Measurements from ENCODE around the gene POC1A. TPM values are rescaled to one million over a fixed set of nuclear protein-coding genes. Genes with fewer than 3 reads are reported as not detected.
"Not testable (repeated sequence)": the region's sequence is repeated elsewhere in the genome, so short reads cannot be mapped to it uniquely, and the experiment has no call there.

The POC1A gene
- total RNA-seq, 2 experiments from 2014 or later, result 0.22 to 0.39 TPM

GRCh38 chr3:52172262-52172757, 18.1 kb upstream of the POC1A start:
- Histone ChIP-seq H3K9me3 (ENCODE audit: control insufficient read depth in 1 of 2, insufficient read depth in 1 of 2, low read length in 2 of 2) (no peaks in the 10 kb centered on the region), H3K4me1 (ENCODE audit: insufficient read depth, low read length) (no peaks in the 10 kb centered on the region), H3K27ac (ENCODE audit: low read depth in 1 of 2, low read length in 2 of 2) (no peak overlapping the region), H3K4me3 (ENCODE audit: low read length) (no peak overlapping the region), H3K36me3 (ENCODE audit: insufficient read depth, low read length) (no peaks in the 10 kb centered on the region), H3K27me3 (ENCODE audit: control insufficient read depth in 1 of 2, insufficient read depth in 2 of 2, low read length in 2 of 2) (no peaks in the 10 kb centered on the region)
- no peak overlapping the region for H3K27ac Mint-ChIP-seq
- no peak for TF ChIP-seq CTCF (IDR thresholded peaks at IDR 0.05)
- H3K4me3 Mint-ChIP-seq, result no peak overlapping the region
- DNase-seq, result no peak
- intact Hi-C loops (cut with DNase I, micrococcal nuclease), result no loop called here
- H3K9me3 Mint-ChIP-seq, result no peaks in the 10 kb centered on the region
- no peaks in the 10 kb centered on the region for H3K4me1 Mint-ChIP-seq (ENCODE audit: low read depth)
- ChIA-PET POLR2A (no interaction called here), CTCF (no interaction called here)
- H3K27me3 Mint-ChIP-seq, result no peaks in the 10 kb centered on the region
- H3K36me3 Mint-ChIP-seq (ENCODE audit: low read depth), result no peaks in the 10 kb centered on the region
- ATAC-seq (ENCODE audit: poor library complexity), result no peak

- DNase-seq, result no peak
Measured at GRCh38 chr3:52171514-52172261, 17.5 kb upstream of the POC1A start.

GRCh38 chr3:52170217-52170616, 16.0 kb upstream of the POC1A start:
- H3K9me3 ChIP-seq (ENCODE audit: control insufficient read depth in 1 of 2, insufficient read depth in 1 of 2, low read length in 2 of 2); H3K36me3 Mint-ChIP-seq (ENCODE audit: low read depth); H3K27ac Mint-ChIP-seq; H3K4me3 Mint-ChIP-seq; H3K4me1 Mint-ChIP-seq (ENCODE audit: low read depth); intact Hi-C loops (cut with DNase I, micrococcal nuclease); CTCF ChIA-PET; H3K36me3 ChIP-seq (ENCODE audit: insufficient read depth, low read length); ATAC-seq (ENCODE audit: poor library complexity); H3K27me3 Mint-ChIP-seq; H3K9me3 Mint-ChIP-seq; H3K4me1 ChIP-seq (ENCODE audit: insufficient read depth, low read length); DNase-seq; POLR2A ChIA-PET; H3K27ac ChIP-seq (ENCODE audit: low read depth in 1 of 2, low read length in 2 of 2); H3K27me3 ChIP-seq (ENCODE audit: control insufficient read depth in 1 of 2, insufficient read depth in 2 of 2, low read length in 2 of 2); H3K4me3 ChIP-seq (ENCODE audit: low read length): not testable (repeated sequence)

More at GRCh38 chr3:52171514-52172261, 17.5 kb upstream of the POC1A start:
- no peaks in the 10 kb centered on the region for H3K36me3 ChIP-seq (ENCODE audit: insufficient read depth, low read length)
- Mint-ChIP-seq H3K4me3 (no peak overlapping the region), H3K27me3 (no peaks in the 10 kb centered on the region), H3K4me1 (ENCODE audit: low read depth) (no peaks in the 10 kb centered on the region), H3K27ac (no peak overlapping the region), H3K36me3 (ENCODE audit: low read depth) (no peaks in the 10 kb centered on the region), H3K9me3 (no peaks in the 10 kb centered on the region)
- H3K4me3 ChIP-seq (ENCODE audit: low read length), result no peak overlapping the region
- H3K9me3 ChIP-seq (ENCODE audit: control insufficient read depth in 1 of 2, insufficient read depth in 1 of 2, low read length in 2 of 2), result no peaks in the 10 kb centered on the region
- intact Hi-C loops (cut with DNase I, micrococcal nuclease), result no loop called here
- H3K4me1 ChIP-seq (ENCODE audit: insufficient read depth, low read length), result no peaks in the 10 kb centered on the region
- no peaks in the 10 kb centered on the region for H3K27me3 ChIP-seq (ENCODE audit: control insufficient read depth in 1 of 2, insufficient read depth in 2 of 2, low read length in 2 of 2)
- H3K27ac ChIP-seq (ENCODE audit: low read depth in 1 of 2, low read length in 2 of 2), result no peak overlapping the region
- CTCF ChIA-PET, result no interaction called here
- TF ChIP-seq CTCF (IDR thresholded peaks at IDR 0.05), result no peak
- ATAC-seq (ENCODE audit: poor library complexity), result no peak
- POLR2A ChIA-PET, result no interaction called here

GRCh38 chr3:52167240-52167639, 13.0 kb upstream of the POC1A start:
- POLR2A ChIA-PET, result no interaction called here
- no peak for ATAC-seq (ENCODE audit: poor library complexity)

More at GRCh38 chr3:52167240-52167639, 13.0 kb upstream of the POC1A start:
- Histone ChIP-seq H3K27ac (ENCODE audit: low read depth in 1 of 2, low read length in 2 of 2) (no peak overlapping the region), H3K27me3 (ENCODE audit: control insufficient read depth in 1 of 2, insufficient read depth in 2 of 2, low read length in 2 of 2) (no peaks in the 10 kb centered on the region), H3K36me3 (ENCODE audit: insufficient read depth, low read length) (no peaks in the 10 kb centered on the region), H3K4me1 (ENCODE audit: insufficient read depth, low read length) (no peaks in the 10 kb centered on the region), H3K4me3 (ENCODE audit: low read length) (no peak overlapping the region), H3K9me3 (ENCODE audit: control insufficient read depth in 1 of 2, insufficient read depth in 1 of 2, low read length in 2 of 2) (no peaks in the 10 kb centered on the region)
- no peak for TF ChIP-seq CTCF (IDR thresholded peaks at IDR 0.05)
- DNase-seq, result no peak
- H3K4me3 Mint-ChIP-seq, result no peak overlapping the region
- intact Hi-C loops (cut with DNase I, micrococcal nuclease), result no loop called here
- no peaks in the 10 kb centered on the region for H3K9me3 Mint-ChIP-seq
- H3K36me3 Mint-ChIP-seq (ENCODE audit: low read depth), result no peaks in the 10 kb centered on the region
- no peak overlapping the region for H3K27ac Mint-ChIP-seq
- no peaks in the 10 kb centered on the region for H3K27me3 Mint-ChIP-seq
- no peaks in the 10 kb centered on the region for H3K4me1 Mint-ChIP-seq (ENCODE audit: low read depth)
- CTCF ChIA-PET, result no interaction called here

Measured in CD4-positive, alpha-beta T cell (primary cell).